Activated T-helper 2 cell treated with anti-CD3 and anti-CD28 coated beads, Interferon-gamma antibody, Interleukin-2, Interleukin-4, amounts not matched to agents 10 μg/mL and 5 μg/mL and 100 μg/mL, durations not matched to agents 14 hours and 24 hours and 36 hours (primary cell): Measurements from ENCODE around the gene SERPINB12. TPM values are rescaled to one million over a fixed set of nuclear protein-coding genes. Genes with fewer than 3 reads are reported as not detected.

Experiments
- DNase-seq: peaks from one replicate; pipeline ENCODE4 v3.0.0; 2021; ENCODE audit warnings: low spot score
- H3K27ac Mint-ChIP-seq: one replicate; pipeline ENCODE4 v1.8.0; 2021; ENCODE audit warnings: mixed read lengths
- H3K27me3 Mint-ChIP-seq: one replicate; pipeline ENCODE4 v1.8.0; 2021; ENCODE audit warnings: low read depth, mixed read lengths
- H3K36me3 Mint-ChIP-seq: one replicate; pipeline ENCODE4 v1.8.0; 2021; ENCODE audit warnings: low read depth, mixed read lengths
- H3K4me1 Mint-ChIP-seq: one replicate; pipeline ENCODE4 v1.8.0; 2021; ENCODE audit warnings: low read depth, mixed read lengths
- H3K4me3 Mint-ChIP-seq: one replicate; pipeline ENCODE4 v1.8.0; 2021; ENCODE audit warnings: low read depth, mild to moderate bottlenecking, moderate library complexity, mixed read lengths
- H3K9me3 Mint-ChIP-seq: one replicate; pipeline ENCODE4 v1.8.0; 2021; ENCODE audit warnings: mixed read lengths
- intact Hi-C: fragments of 100-400 bp; cut with micrococcal nuclease; formaldehyde crosslinking; loops from one replicate; pipeline ENCODE4 v1.15.1; 2023
- total RNA-seq: library from RNA; stranded (reverse); gene quantifications from 2 replicates; pipeline ENCODE4 v1.2.3, GENCODE V29; 2022

The SERPINB12 gene
- total RNA-seq = not detected in 2 replicates

- H3K27me3 Mint-ChIP-seq = peaks cover 30% of the 10 kb centered on the region
- intact Hi-C loops = no loop called here
- no peak for DNase-seq
- no peaks in the 10 kb centered on the region for H3K36me3 Mint-ChIP-seq
- H3K4me1 Mint-ChIP-seq = no peaks in the 10 kb centered on the region
- H3K27ac Mint-ChIP-seq = no peak within 1 kb of the TSS
- H3K9me3 Mint-ChIP-seq = no peaks in the 10 kb centered on the region
- H3K4me3 Mint-ChIP-seq = no peak within 1 kb of the TSS
Measured at GRCh38 chr18:63542069-63542468, at the start of gene SERPINB12. Gene SERPINB12, plus strand, starts transcription at chr18:63542369. Its CDS starts 13,791 bp downstream, at chr18:63556160.

GRCh38 chr18:63492851-63493250 lies 49.3 kb upstream of the SERPINB12 start:
- no peaks in the 10 kb centered on the region for H3K36me3 Mint-ChIP-seq
- peaks cover 22% of the 10 kb centered on the region for H3K27me3 Mint-ChIP-seq
- no peak overlapping the region for H3K4me3 Mint-ChIP-seq
- DNase-seq = no peak
- H3K9me3 Mint-ChIP-seq = no peaks in the 10 kb centered on the region
- no peak overlapping the region for H3K27ac Mint-ChIP-seq
- no peaks in the 10 kb centered on the region for H3K4me1 Mint-ChIP-seq
- intact Hi-C loops = no loop called here

- no peaks in the 10 kb centered on the region for H3K36me3 Mint-ChIP-seq
Measured at GRCh38 chr18:63495675-63496074, 46.5 kb upstream of the SERPINB12 start.

GRCh38 chr18:63505566-63506335 lies 36.4 kb upstream of the SERPINB12 start:
- no peaks in the 10 kb centered on the region for H3K36me3 Mint-ChIP-seq
- intact Hi-C loops = no loop called here
- peaks cover 2% of the 10 kb centered on the region for H3K4me1 Mint-ChIP-seq
- DNase-seq = no peak
- H3K27ac Mint-ChIP-seq = no peak overlapping the region
- peaks cover 8% of the 10 kb centered on the region for H3K27me3 Mint-ChIP-seq
- H3K4me3 Mint-ChIP-seq = no peak overlapping the region
- no peaks in the 10 kb centered on the region for H3K9me3 Mint-ChIP-seq

More at GRCh38 chr18:63495675-63496074, 46.5 kb upstream of the SERPINB12 start:
- Mint-ChIP-seq H3K4me1 (no peaks in the 10 kb centered on the region), H3K4me3 (no peak overlapping the region), H3K27me3 (peaks cover 14% of the 10 kb centered on the region), H3K27ac (no peak overlapping the region), H3K9me3 (no peaks in the 10 kb centered on the region)
- DNase-seq = no peak
- intact Hi-C loops = no loop called here

GRCh38 chr18:63506336-63506646 lies 35.9 kb upstream of the SERPINB12 start:
- H3K4me3 Mint-ChIP-seq = no peak overlapping the region
- peaks cover 8% of the 10 kb centered on the region for H3K27me3 Mint-ChIP-seq
- no peaks in the 10 kb centered on the region for H3K9me3 Mint-ChIP-seq
- H3K4me1 Mint-ChIP-seq = peaks cover 2% of the 10 kb centered on the region
- intact Hi-C loops = no loop called here
- DNase-seq = no peak
- H3K36me3 Mint-ChIP-seq = no peaks in the 10 kb centered on the region
- H3K27ac Mint-ChIP-seq = no peak overlapping the region

- no peak for DNase-seq
- Mint-ChIP-seq H3K4me1 (peaks cover 2% of the 10 kb centered on the region), H3K4me3 (no peak overlapping the region), H3K27me3 (peaks cover 10% of the 10 kb centered on the region), H3K36me3 (no peaks in the 10 kb centered on the region), H3K9me3 (no peaks in the 10 kb centered on the region), H3K27ac (no peak overlapping the region)
- intact Hi-C loops = no loop called here
Measured at GRCh38 chr18:63508596-63508995, 33.6 kb upstream of the SERPINB12 start.

GRCh38 chr18:63511285-63511684 lies 30.9 kb upstream of the SERPINB12 start:
- Mint-ChIP-seq H3K4me3 (no peak overlapping the region), H3K36me3 (no peaks in the 10 kb centered on the region), H3K27me3 (peaks cover 7% of the 10 kb centered on the region), H3K4me1 (peaks cover 2% of the 10 kb centered on the region), H3K27ac (no peak overlapping the region), H3K9me3 (no peaks in the 10 kb centered on the region)
- intact Hi-C loops = loop anchor here (2.0 kb wide), 1 partner anchor 68 kb away; no protein-coding TSS in a partner anchor
- DNase-seq = no peak

- Mint-ChIP-seq H3K27me3 (peaks cover 10% of the 10 kb centered on the region), H3K4me3 (no peak overlapping the region), H3K36me3 (no peaks in the 10 kb centered on the region), H3K9me3 (no peaks in the 10 kb centered on the region), H3K27ac (no peak overlapping the region), H3K4me1 (no peaks in the 10 kb centered on the region)
- intact Hi-C loops = no loop called here
- DNase-seq = no peak
Measured at GRCh38 chr18:63514326-63514725, 27.8 kb upstream of the SERPINB12 start.

GRCh38 chr18:63514888-63515678 lies 27.1 kb upstream of the SERPINB12 start:
- Mint-ChIP-seq H3K27ac (no peak overlapping the region), H3K9me3 (no peaks in the 10 kb centered on the region), H3K4me3 (no peak overlapping the region), H3K4me1 (no peaks in the 10 kb centered on the region), H3K27me3 (peaks cover 10% of the 10 kb centered on the region), H3K36me3 (no peaks in the 10 kb centered on the region)
- intact Hi-C loops = loop anchor here (5.0 kb wide), 1 partner anchor 422 kb away; no protein-coding TSS in a partner anchor
- DNase-seq = no peak

- H3K4me1 Mint-ChIP-seq = no peaks in the 10 kb centered on the region
- H3K9me3 Mint-ChIP-seq = no peaks in the 10 kb centered on the region
- no peaks in the 10 kb centered on the region for H3K36me3 Mint-ChIP-seq
- DNase-seq = no peak
- intact Hi-C loops = loop anchor here (5.0 kb wide), 1 partner anchor 422 kb away; no protein-coding TSS in a partner anchor
- no peak overlapping the region for H3K4me3 Mint-ChIP-seq
- no peak overlapping the region for H3K27ac Mint-ChIP-seq
- peaks cover 13% of the 10 kb centered on the region for H3K27me3 Mint-ChIP-seq
Measured at GRCh38 chr18:63515801-63516200, 26.4 kb upstream of the SERPINB12 start.

- intact Hi-C loops = loop anchor here (1.0 to 5.0 kb wide), 4 partner anchors 60 to 461 kb away; no protein-coding TSS in a partner anchor
- H3K27ac Mint-ChIP-seq = no peak overlapping the region
- no peaks in the 10 kb centered on the region for H3K9me3 Mint-ChIP-seq
- no peaks in the 10 kb centered on the region for H3K4me1 Mint-ChIP-seq
- no peaks in the 10 kb centered on the region for H3K36me3 Mint-ChIP-seq
- peaks cover 24% of the 10 kb centered on the region for H3K27me3 Mint-ChIP-seq
- peak; percentile 30 for DNase-seq
- no peak overlapping the region for H3K4me3 Mint-ChIP-seq
Measured at GRCh38 chr18:63518178-63519012, 23.8 kb upstream of the SERPINB12 start.

GRCh38 chr18:63520053-63520685 lies 22.0 kb upstream of the SERPINB12 start:
- H3K9me3 Mint-ChIP-seq = no peaks in the 10 kb centered on the region
- no peak overlapping the region for H3K4me3 Mint-ChIP-seq
- H3K27ac Mint-ChIP-seq = no peak overlapping the region
- H3K27me3 Mint-ChIP-seq = peaks cover 25% of the 10 kb centered on the region
- H3K36me3 Mint-ChIP-seq = no peaks in the 10 kb centered on the region
- no peak for DNase-seq
- no peaks in the 10 kb centered on the region for H3K4me1 Mint-ChIP-seq
- intact Hi-C loops = no loop called here
